Cardiac muscle cell (in vitro differentiated cells and primary cell): Measurements from ENCODE around the gene CYP27A1. TPM values are rescaled to one million over a fixed set of nuclear protein-coding genes. Genes with fewer than 3 reads are reported as not detected.

Experiments
- DNase-seq, 2 donors: peaks; one replicate each; pipeline versions ENCODE4 v3.0.0 to v3.0.0-alpha.2; 2010 to 2017; ENCODE audit warnings: low read depth in 1 of 2, low spot score in 1 of 2
- H3K27ac ChIP-seq: fragments of 200-600 bp; sonication (generic); 2 replicates; pipeline ENCODE4 v1.5.1; 2016
- H3K27me3 ChIP-seq: fragments of 200-600 bp; sonication (generic); 2 replicates; pipeline ENCODE4 v1.6.0; 2016; ENCODE audit warnings: control low read depth
- H3K36me3 ChIP-seq: fragments of 200-600 bp; sonication (generic); 2 replicates; pipeline ENCODE4 v1.5.1; 2016; ENCODE audit warnings: control low read depth
- H3K4me1 ChIP-seq: fragments of 200-600 bp; sonication (generic); 2 replicates; pipeline ENCODE4 v1.8.1; 2017; ENCODE audit warnings: low read depth, mild to moderate bottlenecking, mixed run types
- H3K4me3 ChIP-seq: fragments of 200-600 bp; sonication (generic); 2 replicates; pipeline ENCODE4 v1.5.1; 2016; ENCODE audit warnings: mild to moderate bottlenecking
- H3K9me3 ChIP-seq: fragments of 200-600 bp; sonication (generic); 2 replicates; pipeline ENCODE4 v1.5.1; 2017; ENCODE audit warnings: low read depth, mild to moderate bottlenecking, control low read depth
- CTCF ChIP-seq: IDR thresholded peaks from 2 replicates; pipeline ENCODE4 v1.5.1; 2012; ENCODE audit warnings: low read depth, mild to moderate bottlenecking, low read length
- polyA plus RNA-seq: library from polyadenylated mRNA; unstranded; fragments of >200 nt; fragmentation: Nextera tagmentation; extraction: Ambion mirVana; gene quantifications from 2 replicates; pipeline ENCODE4 v1.2.1, GENCODE V29; 2016
- total RNA-seq: library from RNA; depleted of rRNA; stranded (reverse); fragments of >200 nt; gene quantifications from 2 replicates; pipeline ENCODE4 v1.2.3, GENCODE V29; 2016

CYP27A1 gene
- total and polyA plus RNA-seq, 2 experiments from 2014 or later: 70.6 to 106 TPM

GRCh38 chr2:218806346-218806978 is 24.5 kb downstream of the CYP27A1 start:
- Histone ChIP-seq H3K9me3 (no peaks in the 10 kb centered on the region), H3K36me3 (no peaks in the 10 kb centered on the region), H3K4me3 (no peak overlapping the region), H3K4me1 (peaks cover 32% of the 10 kb centered on the region), H3K27me3 (no peaks in the 10 kb centered on the region), H3K27ac (peak overlapping the region; percentile 79)
- peak in 1 of 2 donors; percentile 100 for DNase-seq
- TF ChIP-seq CTCF: no peak

- Histone ChIP-seq H3K9me3 (no peaks in the 10 kb centered on the region), H3K4me3 (no peak overlapping the region), H3K27me3 (no peaks in the 10 kb centered on the region), H3K4me1 (peaks cover 20% of the 10 kb centered on the region), H3K27ac (peak overlapping the region; percentile 38), H3K36me3 (peaks cover 8% of the 10 kb centered on the region)
- no peak for TF ChIP-seq CTCF
- no peak for DNase-seq
Measured at GRCh38 chr2:218807626-218808025, 25.7 kb downstream of the CYP27A1 start.

- Histone ChIP-seq H3K4me1 (peaks cover 18% of the 10 kb centered on the region), H3K4me3 (no peak overlapping the region), H3K36me3 (peaks cover 22% of the 10 kb centered on the region), H3K27me3 (no peaks in the 10 kb centered on the region), H3K9me3 (no peaks in the 10 kb centered on the region), H3K27ac (no peak overlapping the region)
- no peak for DNase-seq
- TF ChIP-seq CTCF: no peak
Measured at GRCh38 chr2:218809515-218809914, 27.6 kb downstream of the CYP27A1 start.

- TF ChIP-seq CTCF: no peak
- H3K4me3 ChIP-seq: no peak overlapping the region
- peaks cover 15% of the 10 kb centered on the region for H3K4me1 ChIP-seq
- no peaks in the 10 kb centered on the region for H3K9me3 ChIP-seq
- H3K36me3 ChIP-seq: peaks cover 25% of the 10 kb centered on the region
- peak in 1 of 2 donors; percentile 31 for DNase-seq
- no peaks in the 10 kb centered on the region for H3K27me3 ChIP-seq
- H3K27ac ChIP-seq: no peak overlapping the region
Measured at GRCh38 chr2:218810256-218810655, 28.3 kb downstream of the CYP27A1 start.

GRCh38 chr2:218811382-218811781 is 29.4 kb downstream of the CYP27A1 start:
- peaks cover 31% of the 10 kb centered on the region for H3K36me3 ChIP-seq
- no peak overlapping the region for H3K4me3 ChIP-seq
- H3K4me1 ChIP-seq: peaks cover 7% of the 10 kb centered on the region
- DNase-seq: peak in 1 of 2 donors; percentile 67
- no peak for TF ChIP-seq CTCF
- H3K27ac ChIP-seq: no peak overlapping the region
- no peaks in the 10 kb centered on the region for H3K9me3 ChIP-seq
- no peaks in the 10 kb centered on the region for H3K27me3 ChIP-seq
